Activated CD8-positive, alpha-beta memory T cell treated with anti-CD3 and anti-CD28 coated beads, Interleukin-2, amount 50 U/mL, for 4 hours (primary cell): Measurements from ENCODE around the gene SLC7A7.
A peak's percentile ranks its signal among the peaks of the same experiment; 100 is the strongest.
"Not testable (repeated sequence)": the region's sequence is repeated elsewhere in the genome, so short reads cannot be mapped to it uniquely, and the experiment has no call there.

Experiments used
- DNase-seq: peaks from one replicate; pipeline ENCODE4 v3.0.0-alpha.2; 2020

SLC7A7 gene

DNA sequence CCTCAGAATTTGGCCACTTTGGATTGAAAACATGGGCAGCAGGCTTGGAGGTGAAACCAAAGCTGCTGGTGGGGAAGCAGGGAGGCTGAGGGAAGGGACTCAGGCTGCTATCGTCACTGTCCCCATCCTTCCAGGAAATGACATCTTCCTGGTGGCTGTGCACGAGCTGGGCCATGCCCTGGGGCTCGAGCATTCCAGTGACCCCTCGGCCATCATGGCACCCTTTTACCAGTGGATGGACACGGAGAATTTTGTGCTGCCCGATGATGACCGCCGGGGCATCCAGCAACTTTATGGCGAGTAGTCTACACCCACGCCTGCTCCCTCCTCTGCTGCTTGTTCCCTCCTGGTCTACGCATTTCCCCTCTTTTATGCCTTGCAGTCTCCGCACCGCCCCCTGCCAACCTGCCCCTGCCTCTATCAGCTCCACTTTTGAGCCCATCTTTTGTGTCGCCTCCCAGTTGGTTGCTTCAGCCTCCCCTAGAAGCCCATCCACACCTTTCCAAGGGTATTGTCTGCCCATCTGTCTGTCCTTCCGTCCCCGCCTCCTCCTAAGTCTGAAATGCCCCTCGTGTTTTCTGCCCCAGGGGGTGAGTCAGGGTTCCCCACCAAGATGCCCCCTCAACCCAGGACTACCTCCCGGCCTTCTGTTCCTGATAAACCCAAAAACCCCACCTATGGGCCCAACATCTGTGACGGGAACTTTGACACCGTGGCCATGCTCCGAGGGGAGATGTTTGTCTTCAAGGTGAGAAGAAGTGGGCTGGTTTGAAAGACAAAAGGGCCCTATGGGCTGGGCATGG is 28.1 kb upstream of the SLC7A7 start:
- DNase-seq = no peak

DNA sequence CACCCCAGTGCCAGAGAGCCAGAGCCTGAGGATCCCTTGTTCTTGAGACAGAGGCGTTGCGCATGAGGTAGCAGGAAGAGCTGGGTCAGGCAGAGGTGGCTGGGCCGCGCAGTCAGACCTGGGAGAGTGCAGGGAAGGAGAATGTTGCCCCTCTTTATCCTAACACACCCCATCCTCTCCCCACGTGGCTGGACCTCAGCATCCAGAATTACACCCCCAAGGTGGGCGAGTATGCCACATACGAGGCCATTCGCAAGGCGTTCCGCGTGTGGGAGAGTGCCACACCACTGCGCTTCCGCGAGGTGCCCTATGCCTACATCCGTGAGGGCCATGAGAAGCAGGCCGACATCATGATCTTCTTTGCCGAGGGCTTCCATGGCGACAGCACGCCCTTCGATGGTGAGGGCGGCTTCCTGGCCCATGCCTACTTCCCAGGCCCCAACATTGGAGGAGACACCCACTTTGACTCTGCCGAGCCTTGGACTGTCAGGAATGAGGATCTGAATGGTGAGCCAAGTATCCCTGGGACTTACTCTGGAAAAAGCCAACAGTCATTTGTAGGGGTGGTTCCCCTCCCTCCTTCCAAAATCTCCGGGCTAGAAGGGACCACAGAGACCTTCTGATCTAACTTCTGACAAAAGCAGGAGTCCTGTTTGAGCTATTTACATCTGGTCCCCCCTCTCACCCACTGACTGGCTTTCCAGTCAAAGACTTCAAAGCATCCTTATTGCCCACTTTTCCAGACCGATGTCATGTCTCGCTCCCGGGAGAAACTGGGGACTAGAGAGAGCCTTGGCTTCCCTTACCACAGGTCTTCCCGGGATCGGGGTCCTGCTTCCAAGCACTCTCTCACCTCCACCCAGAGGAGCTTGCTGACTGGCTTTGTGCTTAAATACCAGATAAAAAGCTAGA is 27.2 kb upstream of the SLC7A7 start:
- no peak for DNase-seq

DNA sequence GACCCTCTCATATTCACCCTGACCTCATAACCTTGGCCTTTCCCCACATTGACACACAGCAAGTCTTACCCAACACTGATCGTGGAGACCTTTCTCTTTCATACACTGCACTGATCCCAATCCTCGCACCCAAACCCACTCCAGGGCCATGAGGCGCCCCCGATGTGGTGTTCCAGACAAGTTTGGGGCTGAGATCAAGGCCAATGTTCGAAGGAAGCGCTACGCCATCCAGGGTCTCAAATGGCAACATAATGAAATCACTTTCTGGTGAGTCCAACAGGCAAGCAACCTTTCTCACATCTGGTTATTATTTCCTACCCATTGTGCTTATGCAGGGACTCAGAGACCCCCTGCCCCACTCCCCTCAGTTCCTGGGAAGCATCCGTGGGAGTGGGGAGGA is 26.5 kb upstream of the SLC7A7 start:
- DNase-seq = no peak

DNA sequence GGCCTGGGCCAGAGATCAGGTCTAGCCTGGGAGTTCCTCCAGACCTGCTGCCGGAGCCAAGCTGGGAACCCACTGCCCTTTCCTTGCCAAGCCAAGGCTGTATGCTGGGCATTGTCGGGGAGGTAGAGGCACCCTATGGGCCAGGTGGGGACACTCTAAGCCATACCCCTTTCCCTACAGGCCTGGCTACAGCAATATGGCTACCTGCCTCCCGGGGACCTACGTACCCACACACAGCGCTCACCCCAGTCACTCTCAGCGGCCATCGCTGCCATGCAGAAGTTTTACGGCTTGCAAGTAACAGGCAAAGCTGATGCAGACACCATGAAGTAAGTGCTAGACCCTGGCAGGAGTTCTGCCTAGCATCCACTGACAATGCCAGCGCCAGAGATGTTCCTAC is 26.1 kb upstream of the SLC7A7 start:
- DNase-seq = no peak

DNA sequence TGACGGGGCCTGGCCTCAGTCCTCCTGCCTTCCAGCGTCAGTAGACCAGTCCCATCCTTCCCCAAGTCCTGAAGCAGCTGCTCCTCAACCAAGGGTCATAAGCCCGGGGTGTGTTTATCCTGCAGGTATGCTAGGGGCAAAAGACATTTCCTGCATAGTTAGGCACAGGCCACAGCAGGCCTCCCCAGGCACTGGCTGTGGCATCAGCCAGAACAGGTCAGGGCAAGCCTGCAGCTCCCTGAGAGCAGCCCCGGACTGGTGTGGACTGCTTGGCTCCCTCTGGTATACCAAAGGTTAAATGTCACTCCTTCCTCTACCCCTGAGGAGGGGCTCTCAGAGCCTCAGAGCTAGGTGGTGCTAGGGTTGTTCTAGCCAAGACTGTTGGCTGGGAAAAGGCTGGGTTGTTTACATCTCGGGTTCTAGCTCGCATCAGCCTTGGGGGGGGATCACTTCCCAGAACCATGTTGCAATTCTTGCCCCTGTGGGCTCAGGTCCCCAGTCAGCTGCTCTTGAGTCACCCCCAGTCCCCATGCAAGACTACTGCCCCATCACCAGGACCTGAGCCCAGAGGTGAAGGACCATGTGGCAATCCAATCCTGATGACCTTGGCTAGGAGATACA is 24.0 kb upstream of the SLC7A7 start:
- no peak for DNase-seq

DNA sequence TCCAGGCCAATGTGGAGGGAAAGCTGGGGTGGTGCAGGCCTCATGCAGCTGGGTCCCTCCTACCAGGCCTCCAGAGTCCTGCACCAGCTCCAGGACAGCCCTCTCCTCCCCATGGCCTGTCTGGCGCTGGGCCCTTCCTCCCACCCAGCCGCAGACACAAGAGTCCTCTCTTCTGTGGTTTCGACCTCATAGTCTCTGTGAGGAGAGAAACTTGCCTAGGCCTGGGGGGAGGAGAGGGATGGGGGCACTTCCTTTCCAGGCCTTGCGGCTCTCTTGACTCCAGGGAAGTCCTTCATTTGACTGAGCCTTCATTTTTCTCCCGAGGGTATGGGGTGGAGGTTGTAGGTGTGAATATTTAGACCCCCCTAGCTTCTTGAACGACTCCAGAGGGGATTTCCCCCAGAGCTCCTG is 23.4 kb upstream of the SLC7A7 start:
- DNase-seq = no peak

DNA sequence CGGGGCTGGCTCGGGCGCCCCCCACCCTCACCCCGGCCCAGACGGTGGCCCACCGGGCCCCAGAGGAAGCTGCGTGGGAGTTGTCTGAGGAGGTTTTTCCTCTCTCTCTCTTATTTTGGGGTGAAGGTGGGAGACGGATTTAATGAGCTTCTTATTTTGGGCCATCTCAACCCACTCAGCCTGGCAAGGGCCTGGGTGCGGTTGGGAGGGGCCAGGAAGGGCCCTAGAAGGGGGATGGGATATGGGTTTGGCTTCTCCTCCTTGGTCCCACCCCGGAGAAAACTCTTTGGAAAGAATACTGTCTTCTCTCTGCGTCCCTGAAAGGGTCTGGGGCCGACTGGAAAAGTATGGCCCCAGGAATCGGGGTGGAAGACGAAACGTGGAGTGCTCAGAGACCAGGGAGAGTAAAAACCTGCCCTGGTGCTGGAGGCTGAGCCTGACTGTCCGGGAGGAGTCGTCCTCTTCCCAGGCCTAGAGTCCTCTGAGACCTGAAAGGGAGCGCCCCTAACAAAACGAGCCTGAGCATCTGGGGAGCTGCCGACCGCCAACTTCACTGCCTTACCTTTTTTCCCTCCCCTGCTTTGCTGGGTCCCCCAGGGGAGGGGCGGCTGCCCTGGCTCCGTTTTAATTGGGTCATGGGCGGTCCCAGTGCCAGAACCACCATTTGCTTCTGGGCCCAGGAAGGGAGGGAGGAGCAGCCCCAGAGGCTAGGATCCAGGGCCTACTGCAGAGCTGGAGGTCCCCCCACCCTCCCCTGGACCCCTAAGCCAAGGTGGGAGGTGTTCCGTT is 22.7 kb upstream of the SLC7A7 start:
- DNase-seq = no peak

DNA sequence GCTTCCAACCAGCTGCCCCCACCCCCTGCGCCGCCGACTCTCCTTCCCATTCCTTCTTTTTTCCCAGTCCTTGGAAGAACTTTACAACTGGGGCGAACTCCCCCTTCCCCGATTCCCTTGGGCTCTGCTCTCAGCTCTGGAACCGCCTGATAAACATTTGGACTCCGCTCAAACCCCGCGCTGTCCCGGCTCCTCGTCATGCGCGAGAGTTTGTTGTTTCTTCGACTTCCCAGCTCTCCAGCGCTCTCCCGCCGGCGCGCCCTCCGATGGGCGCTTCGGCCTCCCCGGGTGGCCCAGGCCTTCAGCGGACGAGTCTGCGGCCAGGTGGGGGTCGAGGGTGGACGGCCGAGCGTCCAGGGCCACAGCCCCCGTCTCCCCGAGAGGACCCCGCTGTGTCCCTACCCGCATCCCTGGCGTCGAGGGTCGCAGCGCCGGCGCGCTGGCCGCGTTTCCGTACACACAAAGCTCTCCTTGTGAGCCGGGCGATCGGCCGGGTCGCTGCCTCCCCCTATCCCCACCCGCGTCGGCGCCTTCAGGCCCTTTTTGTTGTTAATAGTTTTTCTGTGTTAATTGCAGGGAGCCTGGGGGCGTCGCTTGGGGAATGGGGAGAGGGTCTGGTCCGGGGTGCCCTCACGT is 22.0 kb upstream of the SLC7A7 start:
- DNase-seq = peak; percentile 29

DNA sequence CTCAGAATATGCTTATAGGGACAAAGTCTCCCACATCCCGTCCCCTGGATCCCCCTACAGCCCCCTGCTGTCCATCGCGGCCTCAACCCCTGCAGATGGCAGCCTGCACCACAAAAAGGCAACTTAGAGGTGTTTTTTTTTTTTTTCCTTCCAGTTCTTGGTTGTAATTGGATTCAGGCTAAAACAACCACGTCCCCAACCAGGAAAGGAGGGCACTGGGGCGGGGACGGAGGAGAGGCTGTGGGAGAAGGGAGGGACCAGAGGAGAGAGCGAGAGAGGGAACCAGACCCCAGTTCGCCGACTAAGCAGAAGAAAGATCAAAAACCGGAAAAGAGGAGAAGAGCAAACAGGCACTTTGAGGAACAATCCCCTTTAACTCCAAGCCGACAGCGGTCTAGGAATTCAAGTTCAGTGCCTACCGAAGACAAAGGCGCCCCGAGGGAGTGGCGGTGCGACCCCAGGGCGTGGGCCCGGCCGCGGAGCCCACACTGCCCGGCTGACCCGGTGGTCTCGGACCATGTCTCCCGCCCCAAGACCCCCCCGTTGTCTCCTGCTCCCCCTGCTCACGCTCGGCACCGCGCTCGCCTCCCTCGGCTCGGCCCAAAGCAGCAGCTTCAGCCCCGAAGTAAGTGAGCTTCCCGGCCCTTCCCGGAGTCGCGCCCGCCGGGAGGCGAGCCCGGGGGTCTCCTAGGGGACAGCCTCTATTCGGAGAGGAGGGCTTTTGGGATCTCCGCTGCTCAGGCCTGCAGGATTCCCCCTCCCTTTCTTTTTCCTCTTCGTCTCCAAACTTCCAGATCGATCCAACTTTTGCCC is 21.3 kb upstream of the SLC7A7 start, which contains the start of gene MMP14:
MMP14 (plus strand) TSS at position 285 of the 813 bp plus-strand sequence; CDS start at position 518, 233 bp downstream.
- DNase-seq = no peak

DNA sequence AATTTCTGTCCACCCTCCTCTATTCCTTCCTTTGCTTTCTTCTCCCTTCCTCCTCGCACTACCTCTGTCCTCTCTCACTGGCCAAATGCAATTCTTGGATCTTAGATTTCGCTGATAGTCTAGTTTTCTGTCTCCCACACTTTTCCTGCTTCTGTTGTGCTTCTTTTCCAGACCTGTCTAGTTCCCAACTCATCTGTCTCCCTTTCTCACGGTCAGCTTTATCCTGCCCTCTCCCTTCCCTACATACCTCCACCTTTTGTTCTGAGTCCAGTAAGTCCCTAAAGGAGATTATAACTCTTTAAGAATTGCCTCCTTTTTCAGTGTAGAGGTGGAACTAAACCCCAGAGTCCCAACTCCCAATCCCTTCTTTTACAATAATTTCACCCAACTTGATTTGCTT is 20.3 kb upstream of the SLC7A7 start:
- DNase-seq = no peak

DNA sequence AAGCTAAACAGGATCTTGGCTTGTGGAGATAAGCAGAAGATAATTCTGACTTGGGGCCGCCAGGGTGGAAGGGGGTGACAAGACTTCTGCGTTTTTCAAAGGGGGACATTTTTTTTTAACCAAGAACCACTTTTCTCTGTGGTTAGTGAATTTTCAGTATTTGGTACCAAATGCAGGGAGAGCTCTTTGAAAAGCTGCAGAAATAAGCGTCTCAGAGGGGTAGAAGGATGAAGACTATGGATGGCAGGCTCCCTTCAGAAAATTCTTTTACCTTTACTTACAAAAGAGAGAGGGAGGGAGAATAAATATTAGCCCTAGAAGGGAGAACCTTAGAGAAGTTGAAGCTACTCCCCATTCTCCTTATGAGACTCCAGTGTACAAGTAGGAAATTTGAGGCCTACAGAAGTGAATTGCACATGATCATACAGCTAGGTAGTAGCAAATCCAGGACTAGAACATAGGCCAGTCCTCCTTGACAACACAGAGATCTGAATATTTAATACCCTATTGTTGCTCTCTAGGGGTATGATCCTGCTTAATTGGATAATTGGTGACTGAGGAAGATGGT is 15.3 kb upstream of the SLC7A7 start:
- DNase-seq = no peak

DNA sequence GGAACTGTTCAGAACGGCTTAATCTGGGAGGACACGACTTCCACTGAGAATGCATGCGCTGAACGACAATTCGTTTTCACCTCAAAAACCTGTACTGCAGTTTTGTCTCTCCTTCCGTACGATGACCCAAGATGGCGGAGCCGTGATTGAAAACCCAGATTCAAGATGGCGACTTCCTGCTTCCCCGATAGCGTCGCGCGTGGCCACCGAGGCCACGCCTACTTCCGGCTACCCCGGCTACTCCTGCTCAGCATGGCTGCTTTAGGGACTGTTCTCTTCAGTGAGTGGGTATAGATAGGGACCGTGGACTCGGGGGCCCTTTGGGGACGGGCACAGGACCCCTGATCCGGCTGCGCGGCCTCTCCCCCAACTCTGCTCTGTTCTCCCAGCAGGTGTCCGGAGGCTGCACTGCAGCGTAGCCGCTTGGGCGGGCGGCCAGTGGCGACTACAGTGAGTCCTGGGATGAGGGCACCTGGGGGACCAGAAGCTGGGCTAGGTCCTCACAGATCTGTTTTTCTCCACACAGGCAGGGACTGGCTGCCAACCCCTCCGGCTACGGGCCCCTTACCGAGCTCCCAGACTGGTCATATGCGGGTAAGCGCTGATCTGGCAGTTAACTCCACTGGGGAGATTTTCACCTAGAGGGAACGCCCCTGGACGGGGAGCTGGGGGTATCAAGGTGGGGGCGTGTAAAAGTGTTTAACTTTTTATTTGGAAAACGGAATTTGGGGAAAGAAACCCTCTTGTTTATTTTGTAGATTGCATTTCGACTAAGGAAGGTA is 14.6 kb upstream of the SLC7A7 start, which contains the start of gene MRPL52:
MRPL52 (plus strand) TSS at position 227 of the 782 bp plus-strand sequence; CDS start at position 253, 26 bp downstream.
- DNase-seq = peak; percentile 90

DNA sequence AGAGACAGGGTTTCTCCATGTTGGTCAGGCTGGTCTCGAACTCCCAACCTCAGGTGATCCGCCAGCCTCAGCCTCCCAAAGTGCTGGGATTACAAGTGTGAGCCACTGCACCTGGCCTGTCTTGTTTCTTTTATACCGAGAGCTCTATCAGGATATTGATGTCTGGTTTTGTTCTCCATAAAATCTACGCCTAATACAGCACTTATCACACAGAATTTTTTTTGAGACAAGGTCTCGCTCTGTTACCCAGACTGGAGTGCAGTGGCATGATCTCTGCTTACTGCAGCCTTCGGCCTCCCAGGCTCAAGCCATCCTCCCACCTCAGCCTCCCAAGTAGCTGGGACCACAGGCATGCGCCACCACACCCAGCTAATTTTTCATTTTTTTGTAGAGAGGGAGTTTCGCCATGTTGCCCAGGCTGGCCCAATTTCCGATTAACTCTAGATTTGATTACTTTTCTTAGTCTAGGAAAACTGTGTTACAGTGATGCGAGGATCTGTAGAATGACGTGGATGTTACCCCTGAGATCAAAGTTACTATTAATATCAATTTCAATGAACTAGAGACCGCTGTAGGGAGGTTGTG is 13.9 kb upstream of the SLC7A7 start:
- DNase-seq = not testable (repeated sequence)

DNA sequence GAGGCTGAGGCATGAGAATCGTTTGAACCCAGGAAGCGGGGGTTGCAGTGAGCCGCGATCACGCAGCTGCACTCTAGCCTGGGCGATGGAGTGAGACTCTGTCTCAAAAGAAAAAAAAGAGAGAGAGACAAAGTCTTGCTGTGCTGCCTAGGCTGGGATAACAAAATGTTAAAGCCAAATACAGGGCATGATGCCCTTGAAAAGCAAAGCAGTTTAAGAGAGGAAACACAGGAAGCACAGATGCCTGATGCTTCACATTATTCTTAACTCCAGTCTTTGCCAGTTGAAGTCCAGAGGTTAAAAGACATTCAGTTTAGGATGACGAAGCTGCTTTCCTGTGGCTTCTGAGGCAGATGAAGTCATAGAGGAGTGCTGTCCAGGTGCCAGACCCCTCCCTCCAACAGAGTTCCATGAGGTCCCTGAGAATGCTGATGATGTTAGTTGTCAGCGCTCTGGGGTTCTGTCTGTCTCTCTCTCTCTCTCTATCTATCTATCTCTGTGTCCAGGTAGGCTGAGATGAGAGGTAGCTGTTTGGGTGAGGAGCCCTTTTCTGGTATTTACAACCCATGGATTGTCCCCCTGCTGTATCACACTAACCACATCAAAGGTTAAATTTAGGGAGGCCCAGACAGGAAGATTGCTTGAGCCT is 9.6 kb upstream of the SLC7A7 start:
- DNase-seq = no peak

DNA sequence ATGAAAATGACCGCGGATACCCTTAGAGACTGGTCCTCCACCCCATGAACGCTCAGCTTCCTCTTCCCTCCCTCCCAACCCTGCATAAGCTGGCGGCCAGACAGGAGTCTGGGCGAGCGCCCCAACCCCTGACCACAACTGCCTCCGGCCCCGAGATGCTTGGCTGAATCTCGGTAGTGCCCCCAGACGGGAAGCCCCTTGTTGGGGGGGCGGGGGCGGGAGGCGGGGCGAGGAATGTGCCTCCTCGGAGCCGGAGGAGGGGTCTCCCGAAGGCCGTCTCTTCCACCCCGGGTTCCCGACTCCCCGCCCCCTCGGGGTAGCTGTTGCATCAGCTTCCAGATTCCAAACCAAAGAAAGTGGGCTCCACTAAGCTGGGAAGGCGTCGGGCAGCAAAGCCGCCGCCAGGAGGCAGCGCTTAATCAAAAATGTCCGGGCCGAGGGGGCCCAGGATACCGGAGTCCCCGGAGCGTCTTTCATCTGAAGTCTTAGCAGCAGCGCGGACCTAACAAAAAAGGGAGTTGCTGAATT is 7.4 kb upstream of the SLC7A7 start:
- peak; percentile 71 for DNase-seq

DNA sequence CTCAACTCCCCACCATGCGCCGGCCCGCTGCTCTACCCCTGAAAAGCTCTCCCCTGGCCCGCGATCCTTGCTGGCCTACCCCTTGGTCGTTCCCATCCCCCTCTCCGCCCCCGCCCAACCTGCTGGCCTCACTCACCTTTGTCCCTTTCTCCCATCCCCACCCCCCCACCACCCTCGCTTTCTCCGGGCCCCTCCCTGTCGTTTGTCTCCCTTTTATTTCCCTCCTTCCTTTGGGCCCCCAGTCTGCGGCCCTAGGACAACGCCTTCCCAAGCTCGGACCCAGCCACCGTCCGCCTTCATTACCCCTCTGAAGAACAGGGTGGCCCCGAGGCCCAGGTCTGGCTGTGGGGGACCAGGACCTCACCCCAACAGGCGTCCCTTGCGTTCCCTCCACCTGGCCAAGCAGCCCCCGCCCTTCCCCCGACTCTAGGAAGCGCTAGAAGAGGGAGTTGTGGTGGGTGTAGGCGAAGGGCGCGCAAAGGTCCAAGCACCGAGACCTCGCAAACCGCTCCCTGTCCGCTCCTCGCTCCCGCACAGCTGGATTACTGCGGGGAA is 6.9 kb upstream of the SLC7A7 start:
- DNase-seq = no peak

DNA sequence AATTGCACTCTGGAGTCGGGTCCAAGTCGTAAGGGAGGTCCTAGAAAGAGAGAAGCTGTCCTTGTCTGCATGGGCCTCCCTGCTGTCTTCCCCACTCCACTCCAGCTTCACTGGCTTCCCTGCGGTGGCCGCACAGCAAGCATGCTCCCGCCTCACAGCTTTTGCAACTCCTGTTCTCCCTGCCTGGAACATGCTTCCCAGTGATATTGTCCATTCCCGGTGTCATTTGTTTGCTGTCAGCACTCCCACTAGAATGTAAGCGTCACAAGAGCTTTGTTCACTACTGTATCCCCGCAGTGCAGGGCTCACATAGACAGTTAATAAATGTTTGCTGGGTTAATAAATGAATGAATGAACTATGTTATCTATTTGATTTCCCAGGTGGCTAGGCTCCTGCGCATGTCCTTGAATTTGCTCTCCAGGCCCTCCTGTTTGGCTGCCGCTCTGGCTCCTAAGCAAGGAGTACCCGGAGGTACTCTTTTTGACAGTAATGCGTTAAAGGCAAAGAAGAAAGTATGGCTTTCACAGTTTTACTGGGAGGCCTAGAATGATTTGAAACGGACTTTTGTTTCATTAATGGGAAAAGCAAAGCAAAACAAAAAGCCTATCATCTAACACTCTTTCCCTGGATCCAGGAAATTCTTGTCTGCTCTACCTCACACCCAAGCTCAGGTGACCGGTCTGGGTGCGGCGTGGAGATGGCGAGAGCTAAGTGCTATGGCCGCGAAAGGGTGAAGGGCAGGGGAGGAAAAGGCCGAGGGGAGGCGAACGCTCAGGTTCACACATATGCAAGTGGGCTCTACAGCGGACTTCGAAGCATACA is 6.2 kb upstream of the SLC7A7 start:
- DNase-seq = no peak
